Stimulated activated CD4-positive, alpha-beta T cell treated with anti-CD3 and anti-CD28 coated beads, Interleukin-2, amount 100 ng/mL, for 24 hours (primary cell): Measurements from ENCODE around the gene SLC35F3.
A peak's percentile ranks its signal among the peaks of the same experiment; 100 is the strongest.
"Not testable (repeated sequence)": the region's sequence is repeated elsewhere in the genome, so short reads cannot be mapped to it uniquely, and the experiment has no call there.

Source experiments
- DNase-seq, 2 donors: peaks; one replicate each; pipeline ENCODE4 v3.0.0-alpha.2; 2020

SLC35F3 gene

DNA sequence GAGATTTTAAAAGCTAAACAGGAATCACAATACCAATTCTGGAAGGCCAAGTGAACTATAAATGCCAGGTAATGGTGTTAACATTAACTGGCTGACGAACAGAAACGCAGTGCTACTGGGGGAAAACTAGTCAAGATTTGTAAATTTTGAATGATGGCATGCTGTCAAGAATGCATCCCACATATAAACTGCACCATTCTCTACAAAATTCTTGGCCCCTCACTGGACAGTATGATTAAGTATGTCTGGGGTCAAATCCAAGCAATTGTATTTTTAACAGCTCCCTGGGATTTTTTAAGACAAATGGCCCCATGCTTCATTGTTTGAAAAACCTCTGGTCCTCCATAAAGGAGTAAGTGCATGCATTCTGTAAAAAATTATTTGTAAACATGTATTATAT, 395.6 kb downstream of the SLC35F3 start:
- no peak for DNase-seq

DNA sequence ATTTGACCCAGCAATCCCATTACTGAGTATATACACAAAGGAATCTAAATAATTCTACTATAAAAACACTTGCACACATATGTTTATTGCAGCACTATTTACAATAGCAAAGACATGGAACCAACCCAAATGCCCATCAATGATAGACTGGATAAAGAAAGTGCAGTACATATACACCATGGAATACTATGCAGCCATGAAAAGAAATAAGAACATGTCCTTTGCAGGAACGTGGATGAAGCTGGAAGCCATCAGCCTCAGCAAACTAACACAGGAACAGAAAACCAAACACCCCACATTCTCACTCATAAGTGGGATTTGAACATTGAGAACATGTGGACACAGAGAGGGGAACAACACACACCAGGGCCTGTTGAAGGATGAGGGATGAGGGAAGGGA, 397.2 kb downstream of the SLC35F3 start:
- DNase-seq = not testable (repeated sequence)

DNA sequence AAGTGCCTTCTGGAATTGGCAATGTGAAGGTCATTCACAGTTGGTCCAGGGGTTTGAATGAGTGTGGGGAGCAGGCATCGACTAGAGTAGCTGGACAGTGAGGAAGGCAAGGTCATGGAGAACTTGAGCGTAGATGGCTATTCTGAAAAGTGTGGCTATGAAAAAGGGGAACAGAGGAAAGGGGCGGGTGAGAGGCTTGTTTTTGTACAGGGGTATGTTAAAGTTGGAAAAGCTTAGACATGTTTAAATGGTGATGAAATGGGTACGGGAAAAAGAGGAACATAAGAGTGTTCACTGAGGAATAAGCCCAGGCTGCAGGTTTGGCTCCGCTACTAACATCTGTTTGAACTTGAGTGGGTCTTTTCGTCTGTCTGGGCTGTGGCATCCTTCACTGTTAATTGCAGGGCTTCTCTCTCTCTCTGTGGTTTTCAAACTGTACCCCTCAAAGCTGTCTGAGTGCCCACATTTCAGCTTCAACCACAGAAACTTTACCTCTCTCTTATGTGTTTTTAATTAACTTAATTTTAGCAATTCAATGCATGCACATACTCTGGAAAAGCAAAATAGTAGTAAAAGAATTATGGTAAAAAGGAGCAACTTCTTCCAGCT, 398.0 kb downstream of the SLC35F3 start:
- no peak for DNase-seq

DNA sequence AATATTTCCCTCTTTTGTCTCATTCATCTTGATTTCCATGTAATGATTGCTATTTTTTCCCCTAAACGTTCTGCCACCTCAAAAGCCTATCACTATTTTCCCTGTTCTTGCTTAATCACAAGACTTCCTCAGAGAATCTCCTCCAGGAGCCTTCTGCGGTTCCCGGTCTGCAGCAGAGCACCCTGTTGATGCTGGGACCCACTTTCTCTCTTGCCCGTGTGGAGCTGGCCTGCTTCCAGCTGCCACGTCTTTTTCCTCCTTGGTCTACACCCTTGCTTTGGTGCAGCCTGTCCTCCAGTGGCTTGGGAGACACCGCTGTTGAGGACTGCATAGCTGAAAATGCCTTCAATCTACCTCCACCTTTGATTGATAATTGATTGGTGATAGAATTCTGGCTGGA, 398.8 kb downstream of the SLC35F3 start:
- no peak for DNase-seq

DNA sequence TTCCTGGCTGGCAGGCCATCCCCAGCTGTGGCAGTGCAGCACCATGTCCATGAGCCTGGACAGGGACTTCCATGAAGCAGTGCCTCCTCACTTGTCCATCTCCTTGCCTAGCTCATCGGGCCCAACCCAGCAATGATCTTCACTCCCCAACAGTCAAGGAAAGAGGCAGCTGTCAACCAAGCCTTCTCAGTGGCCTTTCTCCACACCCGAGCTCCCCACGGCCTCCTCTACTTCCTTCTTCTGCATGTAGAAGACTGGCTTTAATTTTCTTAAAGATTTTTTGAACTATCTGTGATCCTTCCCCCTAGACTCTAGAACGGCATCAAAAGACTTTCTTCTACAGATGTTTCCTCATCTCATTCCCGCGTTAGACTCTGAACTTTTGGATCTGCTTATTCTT, 403.2 kb downstream of the SLC35F3 start:
- no peak for DNase-seq

DNA sequence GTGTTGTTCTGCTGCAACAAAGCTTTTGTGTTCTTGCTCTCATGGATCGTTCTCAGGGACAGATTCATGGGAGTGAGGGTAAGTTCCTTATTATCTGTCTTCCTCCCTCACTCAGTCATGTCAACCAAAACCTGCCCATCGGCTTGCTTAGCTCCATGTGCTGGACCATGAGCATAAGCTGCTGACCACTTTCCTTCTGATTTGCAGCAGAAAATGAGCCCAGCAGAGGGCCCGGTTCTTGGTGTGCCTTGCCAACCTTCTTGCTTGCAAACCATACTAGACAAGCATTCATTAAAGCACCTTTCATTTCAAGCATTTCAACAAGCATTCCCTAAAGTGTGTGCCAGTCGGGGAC, 404.7 kb downstream of the SLC35F3 start:
- no peak for DNase-seq

DNA sequence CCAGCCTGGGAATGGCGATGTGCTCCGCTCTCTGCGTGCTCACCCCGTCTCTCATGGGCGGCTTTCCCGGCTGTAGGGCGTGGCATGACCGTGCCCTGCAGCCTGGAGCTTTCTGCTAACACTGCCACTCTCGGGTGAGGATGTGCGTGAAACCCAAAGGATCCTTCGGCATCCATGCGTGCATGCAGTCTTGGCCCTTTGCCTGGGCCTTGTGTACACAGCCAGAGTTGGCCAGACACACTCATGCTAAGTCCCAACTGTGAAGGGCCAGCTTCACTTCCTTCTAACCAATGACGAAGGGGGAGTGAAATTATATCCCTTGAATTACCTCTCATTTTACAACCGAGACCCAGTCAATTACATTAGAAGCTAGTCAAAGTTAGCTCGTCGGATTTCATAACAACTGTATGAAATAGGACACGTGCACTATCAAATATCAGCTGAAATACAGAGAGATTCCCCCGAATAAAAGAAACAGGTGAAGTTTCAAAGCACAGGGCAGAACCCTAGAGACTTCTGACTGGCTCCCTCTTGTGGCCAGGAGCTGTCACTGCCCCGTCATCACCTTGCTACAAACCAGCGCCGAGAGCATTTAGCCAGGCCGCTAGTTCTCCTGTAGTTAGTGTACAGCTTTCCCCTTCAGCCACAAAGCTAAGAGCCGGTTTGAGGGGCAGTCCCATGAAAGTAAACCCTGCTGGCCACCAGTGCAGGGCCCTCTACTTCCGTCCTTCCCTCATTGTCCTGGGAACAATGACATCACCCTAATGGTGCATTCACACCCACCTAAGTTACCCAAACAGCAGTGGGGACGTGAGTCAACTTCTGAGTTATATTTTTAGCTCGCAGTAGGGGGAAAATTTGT, 405.4 kb downstream of the SLC35F3 start:
- DNase-seq = peak; percentile 75 to 80

DNA sequence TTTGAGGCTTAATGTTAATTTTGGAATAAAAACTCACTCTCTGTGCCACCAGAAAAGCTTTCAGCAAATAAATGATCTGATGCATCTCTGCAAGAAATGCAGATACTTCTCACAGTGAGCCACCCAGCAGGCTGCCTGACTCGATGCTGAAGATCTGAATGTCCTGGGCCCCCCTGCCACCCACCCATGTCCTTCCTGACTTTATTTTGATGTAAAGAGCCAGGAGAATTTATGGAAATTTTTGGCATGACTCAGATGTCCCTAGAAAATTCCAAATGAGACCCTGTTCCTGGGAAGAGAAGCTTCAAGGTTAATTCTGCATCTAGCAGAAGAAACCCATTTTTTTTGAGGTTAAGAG, 406.0 kb downstream of the SLC35F3 start:
- DNase-seq = no peak

DNA sequence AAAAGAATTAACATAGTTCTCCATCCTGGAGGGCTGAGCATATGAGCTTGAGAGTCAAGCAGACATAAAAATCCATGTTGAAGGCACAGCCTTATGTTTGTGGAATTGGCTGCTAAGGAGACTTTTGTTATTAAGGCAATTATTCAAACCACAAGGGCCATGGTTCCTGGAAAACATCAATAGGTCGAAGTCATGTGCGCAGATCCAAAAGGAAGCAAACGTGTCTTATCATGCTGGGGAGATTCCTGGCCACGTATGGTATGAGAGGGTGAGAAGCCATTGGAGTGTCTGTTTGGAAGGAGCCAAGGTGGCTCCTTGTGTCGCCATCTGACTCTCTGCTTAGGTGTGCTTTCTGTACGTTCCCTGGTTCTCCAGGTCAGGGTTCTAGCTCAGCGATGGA, 406.9 kb downstream of the SLC35F3 start:
- DNase-seq = no peak

DNA sequence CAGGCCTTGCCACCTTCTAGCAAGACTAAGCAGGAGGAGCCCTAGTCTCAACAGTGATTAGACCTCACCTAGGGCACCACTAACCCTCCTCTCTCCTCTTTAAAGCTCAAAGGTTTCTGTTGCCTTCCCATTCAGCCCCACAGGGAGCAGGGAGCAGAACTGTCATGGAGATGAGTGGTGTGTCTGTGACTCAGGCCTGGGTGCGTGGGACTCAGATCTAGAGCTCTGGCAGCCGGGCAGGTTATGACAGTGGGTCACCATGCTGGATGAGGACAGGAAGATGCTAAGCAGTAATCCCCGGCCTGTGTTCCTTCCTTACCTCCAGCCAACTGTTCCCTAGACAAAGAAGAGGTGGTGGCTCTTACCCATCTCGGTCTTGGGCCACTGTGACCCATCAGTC, 408.7 kb downstream of the SLC35F3 start:
- DNase-seq = peak; percentile 22 to 34

DNA sequence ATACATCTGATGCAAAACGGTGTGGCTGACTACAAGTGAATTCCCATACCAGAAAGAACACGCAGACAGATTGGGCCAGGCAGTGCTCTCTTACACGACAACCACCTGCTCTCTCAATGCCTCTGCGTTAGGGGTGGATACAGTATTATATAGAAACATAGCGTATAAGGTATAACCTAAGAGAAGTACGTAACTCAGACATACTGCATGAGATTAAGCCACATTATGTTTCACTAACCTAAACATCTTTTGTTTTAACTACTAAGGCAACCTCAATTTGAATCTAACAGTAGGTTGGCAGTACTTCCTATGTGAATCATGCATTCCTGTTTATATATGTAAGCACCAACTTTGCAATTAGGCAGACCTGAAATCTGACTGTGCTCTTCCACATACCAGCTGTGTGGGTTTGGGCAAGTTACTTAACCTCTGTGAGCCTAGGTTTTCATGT, 410.6 kb downstream of the SLC35F3 start:
- peak in 1 of 2 donors; percentile 56 for DNase-seq

DNA sequence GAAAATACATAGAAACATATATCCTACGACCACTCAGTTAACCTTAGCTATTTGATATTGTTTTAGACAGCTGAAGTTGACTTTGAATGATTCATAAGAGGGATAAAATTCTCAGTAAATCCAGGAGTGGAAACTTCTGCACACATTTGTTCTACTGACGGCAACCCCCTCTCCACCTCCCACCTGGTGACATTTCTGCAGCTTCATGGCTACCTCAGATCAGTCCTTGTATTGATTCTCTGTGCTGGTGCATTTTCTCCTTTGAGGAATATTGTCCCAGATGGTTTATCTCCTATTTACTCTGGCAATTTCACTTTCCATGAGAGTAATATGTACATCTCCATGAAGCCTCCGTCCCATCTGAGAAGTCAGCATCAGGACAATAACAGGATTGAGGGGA, 411.1 kb downstream of the SLC35F3 start:
- DNase-seq = peak; percentile 30 to 49

DNA sequence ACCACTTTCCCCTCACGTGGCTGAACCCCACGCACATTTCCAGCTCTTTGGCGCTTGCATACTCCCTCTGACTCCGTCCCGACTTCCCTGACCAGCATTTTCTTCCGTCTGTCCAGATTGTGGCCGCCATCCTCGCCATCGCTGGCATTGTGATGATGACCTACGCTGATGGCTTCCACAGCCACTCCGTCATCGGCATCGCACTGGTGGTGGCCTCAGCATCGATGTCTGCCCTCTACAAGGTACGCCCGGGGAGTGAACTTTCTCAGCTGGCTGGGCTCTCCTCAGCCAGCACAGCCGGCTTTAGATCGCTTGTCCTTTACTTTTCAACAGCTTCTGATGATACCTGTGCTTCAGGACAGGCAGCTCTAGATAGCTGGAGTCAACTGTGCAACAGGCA, 412.0 kb downstream of the SLC35F3 start:
- no peak for DNase-seq

DNA sequence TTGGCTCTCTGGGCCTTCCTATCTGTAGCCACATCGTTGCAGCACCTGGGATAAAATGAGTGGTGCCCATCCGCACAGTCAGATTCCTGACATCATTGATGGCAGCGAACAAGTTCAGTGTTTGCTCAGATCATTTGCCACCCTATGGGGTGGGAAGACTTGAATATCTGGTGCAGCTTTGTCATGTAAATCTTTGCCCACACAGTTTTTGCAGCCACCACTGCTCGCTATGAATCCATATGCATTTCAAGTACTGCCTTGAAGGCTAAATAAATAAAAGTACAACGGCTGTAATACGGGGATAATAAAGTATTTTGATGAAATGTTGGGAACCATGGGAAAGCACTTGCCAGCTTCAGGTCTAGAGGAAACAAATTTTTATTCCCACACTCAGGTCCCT, 412.5 kb downstream of the SLC35F3 start:
- DNase-seq = no peak

DNA sequence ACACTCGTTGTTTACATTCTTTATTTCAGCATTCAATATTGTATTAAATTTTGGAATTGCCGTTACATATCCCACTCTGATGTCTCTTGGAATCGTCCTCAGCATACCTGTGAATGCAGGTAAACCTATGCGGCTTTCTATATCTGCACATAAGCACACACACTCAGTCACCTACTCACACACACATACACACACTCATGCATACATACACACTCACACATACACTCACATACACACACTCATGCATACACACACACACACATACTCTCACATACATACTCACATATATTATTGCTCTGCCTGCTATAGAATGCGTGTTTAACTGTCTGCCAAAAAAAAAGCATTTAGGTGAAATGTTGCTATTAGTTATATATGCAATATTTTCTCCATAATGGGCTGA, 415.6 kb downstream of the SLC35F3 start:
- DNase-seq = no peak

DNA sequence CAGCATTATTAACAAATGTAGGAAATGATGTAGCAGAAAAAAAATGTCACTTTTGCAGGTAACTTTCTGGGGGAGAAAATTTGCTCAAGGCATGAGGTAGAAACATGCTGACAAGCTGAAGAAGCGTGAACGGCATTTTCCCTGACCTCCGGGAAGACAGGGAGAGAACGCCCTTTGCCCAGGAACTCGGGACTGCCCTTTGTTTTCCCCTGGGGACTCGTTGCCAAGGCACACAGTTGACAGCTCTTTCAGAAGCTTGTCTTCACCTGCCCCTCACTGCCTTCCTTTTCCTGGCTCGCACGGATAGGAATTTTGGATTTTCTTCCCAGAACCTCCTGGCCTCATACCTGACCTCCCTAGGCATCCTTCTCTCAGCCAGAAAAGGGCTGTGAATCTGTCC, 416.1 kb downstream of the SLC35F3 start:
- DNase-seq = no peak

DNA sequence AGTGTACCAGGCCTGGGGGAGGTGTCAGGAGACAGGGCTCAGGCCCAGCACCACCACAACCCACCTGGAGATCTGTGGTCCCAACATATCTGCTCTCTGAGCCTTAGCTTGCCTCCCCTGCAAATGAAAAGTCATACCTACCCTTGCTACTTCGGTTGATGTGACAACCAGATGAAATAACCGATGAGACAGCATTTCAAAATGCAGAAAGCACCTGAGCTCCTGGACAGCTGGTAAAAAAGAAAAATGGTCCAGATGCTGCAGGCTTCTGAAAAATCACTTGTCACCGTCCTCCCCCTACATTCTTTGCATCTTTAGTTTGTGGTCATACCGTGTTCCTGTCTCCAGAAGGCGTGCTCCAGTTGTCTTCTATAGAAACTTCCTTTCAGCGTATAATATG, 416.8 kb downstream of the SLC35F3 start:
- DNase-seq = no peak

DNA sequence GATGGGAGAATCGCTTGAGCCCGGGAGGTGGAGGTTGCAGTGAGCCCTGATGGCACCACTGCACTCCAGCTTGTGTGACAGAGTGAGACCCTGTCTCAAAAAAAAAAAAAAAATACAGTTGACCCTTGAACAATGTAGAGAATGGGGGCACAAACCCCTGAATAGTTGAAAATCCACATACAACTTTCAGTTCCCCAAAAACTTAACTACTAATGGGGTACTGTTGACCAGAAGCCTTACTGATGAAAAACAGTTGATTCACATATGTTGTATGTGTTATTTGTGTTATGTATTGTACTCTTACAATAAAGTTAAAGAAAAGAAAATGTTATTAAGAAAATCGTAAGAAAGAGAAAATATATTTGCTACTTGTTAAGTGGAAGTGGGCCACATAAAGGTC, 417.6 kb downstream of the SLC35F3 start:
- no peak for DNase-seq

DNA sequence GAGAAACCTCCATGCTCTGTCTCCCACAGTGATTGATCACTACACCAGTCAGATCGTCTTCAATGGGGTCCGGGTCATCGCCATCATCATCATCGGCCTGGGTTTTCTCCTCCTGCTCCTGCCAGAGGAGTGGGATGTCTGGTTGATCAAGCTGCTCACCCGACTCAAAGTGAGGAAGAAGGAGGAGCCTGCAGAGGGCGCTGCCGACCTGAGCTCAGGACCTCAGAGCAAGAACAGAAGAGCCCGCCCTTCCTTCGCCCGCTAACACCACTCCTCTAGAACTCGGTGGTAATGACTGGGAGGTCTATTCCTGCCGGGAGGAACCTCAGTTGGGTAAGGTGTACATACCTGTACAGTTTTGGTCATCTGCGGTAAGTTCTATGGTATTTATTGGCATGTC, 418.5 kb downstream of the SLC35F3 start:
- DNase-seq = peak; percentile 56 to 70

DNA sequence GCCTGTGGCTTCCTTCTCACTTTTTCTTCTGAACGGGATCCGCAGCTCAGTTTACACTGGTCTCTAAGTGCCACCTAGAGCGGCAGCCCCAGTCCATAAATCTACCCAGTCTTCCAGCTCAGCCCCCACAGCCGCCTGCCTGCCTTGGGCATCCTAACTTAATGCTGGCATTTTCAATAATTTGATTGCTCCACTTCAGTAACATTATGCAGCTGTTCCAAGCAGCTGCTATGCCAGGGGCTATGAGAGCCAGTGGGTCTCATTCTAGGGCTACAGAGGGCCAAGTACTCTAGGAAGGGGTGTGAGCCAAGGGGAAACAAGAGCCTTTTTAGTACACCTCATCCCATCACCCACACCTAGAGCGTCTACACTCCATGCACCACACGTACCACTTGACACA, 420.3 kb downstream of the SLC35F3 start:
- DNase-seq = no peak

DNA sequence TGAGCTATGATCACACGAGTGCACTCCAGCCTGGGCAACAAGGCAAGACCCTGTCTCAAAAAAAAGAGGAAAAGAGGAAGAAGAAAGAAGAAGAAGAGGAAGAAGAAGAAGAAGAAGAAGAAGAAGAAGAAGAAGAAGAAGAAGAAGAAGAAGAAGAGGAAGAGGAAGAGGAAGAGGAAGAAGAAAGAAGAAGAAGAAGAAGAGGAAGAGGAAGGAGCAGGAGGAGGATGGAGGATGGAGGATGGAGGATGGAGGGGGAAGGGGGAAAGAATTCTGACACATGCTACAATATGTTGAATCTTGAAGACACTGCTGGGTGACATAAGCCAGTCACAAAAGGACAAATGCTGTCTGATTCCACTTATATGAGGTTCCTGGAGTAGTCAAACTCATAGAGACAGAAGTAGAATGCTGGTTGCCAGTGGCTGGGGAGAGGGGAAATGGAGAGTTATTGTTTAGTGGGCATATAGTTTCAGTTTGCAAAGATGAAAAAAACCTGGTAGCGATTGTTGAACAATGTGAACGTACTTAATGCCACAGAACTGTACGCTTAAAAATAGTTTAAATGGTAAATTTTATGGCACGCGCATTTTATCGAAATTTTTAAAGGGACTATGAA, 421.5 kb downstream of the SLC35F3 start:
- peak in 1 of 2 donors; percentile 49 for DNase-seq

DNA sequence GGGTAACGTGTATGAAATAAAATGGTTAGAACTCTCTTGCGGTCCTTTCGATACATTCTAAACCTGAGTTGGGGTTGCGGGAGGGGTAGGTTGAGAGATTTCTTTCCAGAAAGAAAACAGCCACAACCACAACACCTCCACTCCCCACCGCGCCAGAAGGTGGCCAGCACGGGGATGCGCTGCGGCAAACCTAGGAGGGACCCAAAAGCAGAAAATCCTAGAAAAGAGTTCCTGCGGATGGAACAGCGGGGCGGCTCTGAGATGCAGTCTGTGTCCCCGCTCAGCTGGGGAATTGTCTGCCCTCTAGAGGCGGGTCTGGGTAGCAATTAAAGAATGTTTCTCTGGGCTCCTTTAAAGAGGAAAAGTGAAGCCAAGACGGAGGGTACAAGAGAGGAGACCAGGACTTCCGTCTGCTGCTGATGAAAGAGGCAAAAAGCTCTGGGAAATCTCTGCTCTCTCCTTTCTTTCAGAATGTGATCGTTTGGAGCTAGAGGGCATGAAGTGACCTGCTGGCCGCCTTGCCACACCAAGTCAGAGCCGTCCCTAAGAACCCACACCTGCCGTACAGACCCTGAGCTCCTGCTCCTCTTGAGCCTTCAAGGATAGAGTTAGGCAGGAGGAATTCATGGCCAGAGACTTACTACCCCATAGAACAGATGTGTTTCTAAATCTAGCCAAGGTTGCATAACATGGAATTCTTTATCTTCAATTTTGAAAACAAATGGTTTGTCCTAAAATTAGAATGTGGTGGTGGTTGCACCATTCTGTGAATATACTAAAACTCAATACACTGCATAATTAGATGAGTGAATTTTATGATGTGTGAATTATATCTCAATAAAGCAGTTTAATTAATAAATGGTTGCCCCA, 422.3 kb downstream of the SLC35F3 start:
- DNase-seq = peak; percentile 70 to 78

DNA sequence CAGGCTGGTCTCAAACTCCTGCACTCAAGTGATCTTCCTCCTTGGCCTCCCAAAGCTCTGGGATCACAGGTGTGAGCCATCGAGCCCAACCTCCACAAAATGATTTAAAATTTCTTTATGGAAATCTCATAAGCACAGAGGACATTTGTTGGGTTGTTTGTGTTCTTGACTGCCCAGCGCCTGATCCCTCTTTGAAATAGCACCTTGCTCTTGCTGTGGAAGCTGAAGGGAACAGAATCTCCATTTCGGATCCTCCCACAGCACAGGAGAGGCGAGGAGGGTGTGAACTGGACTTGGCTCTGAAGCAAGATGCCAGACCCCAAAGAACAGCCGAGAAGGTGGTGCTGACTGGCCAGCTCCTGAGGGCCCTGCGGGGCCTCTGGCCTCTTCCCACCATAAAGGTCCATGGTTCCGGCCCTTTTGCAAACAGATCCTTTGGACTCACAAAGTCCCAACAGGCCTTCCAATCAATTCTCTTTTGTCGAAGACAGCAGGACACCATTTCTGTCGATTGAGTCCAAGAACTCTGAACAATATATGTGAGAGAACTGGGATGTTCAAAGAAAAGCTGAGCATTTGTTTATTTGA, 423.2 kb downstream of the SLC35F3 start:
- DNase-seq = no peak
